ENCODE data around the gene LRRK1.
A peak's percentile ranks its signal among the peaks of the same experiment; 100 is the strongest.

Gene LRRK1

GRCh38 chr15:100919481-100920405 lies 586 bp downstream of the LRRK1 start:
- Mint-ChIP-seq H3K4me1 (ENCODE audit: low read depth) (peaks cover 16% of the 10 kb centered on the region), H3K36me3 (no peaks in the 10 kb centered on the region), H3K4me3 (peak overlapping the region; percentile 70), H3K27ac (no peak overlapping the region), H3K27me3 (peaks cover 34% of the 10 kb centered on the region), H3K9me3 (ENCODE audit: low read depth) (no peaks in the 10 kb centered on the region)

- H3K4me1 Mint-ChIP-seq (ENCODE audit: low read depth), result peaks cover 16% of the 10 kb centered on the region
- no peaks in the 10 kb centered on the region for H3K9me3 Mint-ChIP-seq (ENCODE audit: low read depth)
- H3K36me3 Mint-ChIP-seq, result no peaks in the 10 kb centered on the region
- H3K27me3 Mint-ChIP-seq, result peaks cover 36% of the 10 kb centered on the region
- no peak overlapping the region for H3K27ac Mint-ChIP-seq
- H3K4me3 Mint-ChIP-seq, result peak overlapping the region; percentile 70
These were observed 1.5 kb downstream of the LRRK1 start for GRCh38 chr15:100920516-100921135.

- no peak overlapping the region for H3K27ac Mint-ChIP-seq
- no peaks in the 10 kb centered on the region for H3K9me3 Mint-ChIP-seq (ENCODE audit: low read depth)
- peaks cover 13% of the 10 kb centered on the region for H3K4me1 Mint-ChIP-seq (ENCODE audit: low read depth)
- no peak overlapping the region for H3K4me3 Mint-ChIP-seq
- no peaks in the 10 kb centered on the region for H3K36me3 Mint-ChIP-seq
- H3K27me3 Mint-ChIP-seq, result peaks cover 29% of the 10 kb centered on the region
These were observed 3.3 kb downstream of the LRRK1 start for GRCh38 chr15:100922192-100923040.

GRCh38 chr15:100923076-100923475 lies 3.9 kb downstream of the LRRK1 start:
- H3K4me1 Mint-ChIP-seq (ENCODE audit: low read depth), result peaks cover 12% of the 10 kb centered on the region
- no peaks in the 10 kb centered on the region for H3K9me3 Mint-ChIP-seq (ENCODE audit: low read depth)
- H3K27me3 Mint-ChIP-seq, result peaks cover 28% of the 10 kb centered on the region
- no peak overlapping the region for H3K4me3 Mint-ChIP-seq
- H3K27ac Mint-ChIP-seq, result no peak overlapping the region
- no peaks in the 10 kb centered on the region for H3K36me3 Mint-ChIP-seq

- Mint-ChIP-seq H3K27ac (no peak overlapping the region), H3K27me3 (peaks cover 25% of the 10 kb centered on the region), H3K4me3 (no peak overlapping the region), H3K36me3 (no peaks in the 10 kb centered on the region), H3K4me1 (ENCODE audit: low read depth) (peaks cover 7% of the 10 kb centered on the region), H3K9me3 (ENCODE audit: low read depth) (no peaks in the 10 kb centered on the region)
These were observed 4.7 kb downstream of the LRRK1 start for GRCh38 chr15:100923902-100924301.

GRCh38 chr15:100924436-100924835 lies 5.3 kb downstream of the LRRK1 start:
- no peak overlapping the region for H3K27ac Mint-ChIP-seq
- no peak overlapping the region for H3K4me3 Mint-ChIP-seq
- H3K36me3 Mint-ChIP-seq, result no peaks in the 10 kb centered on the region
- peaks cover 25% of the 10 kb centered on the region for H3K27me3 Mint-ChIP-seq
- no peaks in the 10 kb centered on the region for H3K9me3 Mint-ChIP-seq (ENCODE audit: low read depth)
- peaks cover 7% of the 10 kb centered on the region for H3K4me1 Mint-ChIP-seq (ENCODE audit: low read depth)

- no peak overlapping the region for H3K4me3 Mint-ChIP-seq
- no peaks in the 10 kb centered on the region for H3K9me3 Mint-ChIP-seq (ENCODE audit: low read depth)
- no peak overlapping the region for H3K27ac Mint-ChIP-seq
- H3K27me3 Mint-ChIP-seq, result peaks cover 19% of the 10 kb centered on the region
- peaks cover 5% of the 10 kb centered on the region for H3K4me1 Mint-ChIP-seq (ENCODE audit: low read depth)
- H3K36me3 Mint-ChIP-seq, result no peaks in the 10 kb centered on the region
These were observed 6.3 kb downstream of the LRRK1 start for GRCh38 chr15:100925480-100925879.

GRCh38 chr15:100926258-100926657 lies 7.1 kb downstream of the LRRK1 start:
- Mint-ChIP-seq H3K27ac (no peak overlapping the region), H3K4me3 (no peak overlapping the region), H3K36me3 (no peaks in the 10 kb centered on the region), H3K4me1 (ENCODE audit: low read depth) (peaks cover 5% of the 10 kb centered on the region), H3K9me3 (ENCODE audit: low read depth) (no peaks in the 10 kb centered on the region), H3K27me3 (peaks cover 12% of the 10 kb centered on the region)

GRCh38 chr15:100926971-100927756 lies 8.0 kb downstream of the LRRK1 start:
- Mint-ChIP-seq H3K27ac (no peak overlapping the region), H3K9me3 (ENCODE audit: low read depth) (no peaks in the 10 kb centered on the region), H3K4me1 (ENCODE audit: low read depth) (peaks cover 5% of the 10 kb centered on the region), H3K27me3 (peaks cover 8% of the 10 kb centered on the region), H3K36me3 (no peaks in the 10 kb centered on the region), H3K4me3 (no peak overlapping the region)

- Mint-ChIP-seq H3K36me3 (no peaks in the 10 kb centered on the region), H3K4me1 (ENCODE audit: low read depth) (no peaks in the 10 kb centered on the region), H3K4me3 (no peak overlapping the region), H3K27me3 (peaks cover 5% of the 10 kb centered on the region), H3K9me3 (ENCODE audit: low read depth) (no peaks in the 10 kb centered on the region), H3K27ac (no peak overlapping the region)
These were observed 9.6 kb downstream of the LRRK1 start for GRCh38 chr15:100928632-100929280.

GRCh38 chr15:100929641-100930042 lies 10.5 kb downstream of the LRRK1 start:
- Mint-ChIP-seq H3K9me3 (ENCODE audit: low read depth) (no peaks in the 10 kb centered on the region), H3K4me1 (ENCODE audit: low read depth) (no peaks in the 10 kb centered on the region), H3K4me3 (no peak overlapping the region), H3K27me3 (peaks cover 5% of the 10 kb centered on the region), H3K27ac (no peak overlapping the region), H3K36me3 (no peaks in the 10 kb centered on the region)

- Mint-ChIP-seq H3K27me3 (peaks cover 6% of the 10 kb centered on the region), H3K36me3 (no peaks in the 10 kb centered on the region), H3K4me1 (ENCODE audit: low read depth) (no peaks in the 10 kb centered on the region), H3K4me3 (no peak overlapping the region), H3K27ac (no peak overlapping the region), H3K9me3 (ENCODE audit: low read depth) (no peaks in the 10 kb centered on the region)
These were observed 11.2 kb downstream of the LRRK1 start for GRCh38 chr15:100930306-100930848.

GRCh38 chr15:100931143-100931890 lies 12.2 kb downstream of the LRRK1 start:
- no peaks in the 10 kb centered on the region for H3K9me3 Mint-ChIP-seq (ENCODE audit: low read depth)
- H3K27ac Mint-ChIP-seq, result no peak overlapping the region
- H3K27me3 Mint-ChIP-seq, result peaks cover 5% of the 10 kb centered on the region
- no peaks in the 10 kb centered on the region for H3K36me3 Mint-ChIP-seq
- no peak overlapping the region for H3K4me3 Mint-ChIP-seq
- H3K4me1 Mint-ChIP-seq (ENCODE audit: low read depth), result no peaks in the 10 kb centered on the region

Measured in activated naive CD8-positive, alpha-beta T cell (primary cell).